ENCODE measurements around the gene ZKSCAN3. TPM values are rescaled to one million over a fixed set of nuclear protein-coding genes. Genes with fewer than 3 reads are reported as not detected.

The ZKSCAN3 gene
- total RNA-seq, 1 donor from 2014 or later, result 6.3 TPM

GRCh38 chr6:28370440-28370839 is 20.7 kb downstream of the ZKSCAN3 start:
- Histone ChIP-seq H3K4me1 (ENCODE audit: control insufficient read depth in 3 of 3, insufficient read depth in 3 of 3, low read length in 3 of 3) (no peaks in the 10 kb centered on the region), H3K9me3 (ENCODE audit: control insufficient read depth in 3 of 3, low read length in 3 of 3) (no peaks in the 10 kb centered on the region), H3K27me3 (ENCODE audit: control insufficient read depth in 3 of 3, insufficient read depth in 3 of 3, low read length in 3 of 3) (no peaks in the 10 kb centered on the region), H3K27ac (ENCODE audit: low read depth, low read length) (no peak overlapping the region), H3K9ac (ENCODE audit: low read depth in 1 of 3, low read length in 3 of 3) (no peak overlapping the region), H3K4me3 (ENCODE audit: low read length in 3 of 3) (no peak overlapping the region), H3K36me3 (ENCODE audit: control insufficient read depth in 3 of 3, insufficient read depth in 3 of 3, low read length in 3 of 3) (peaks cover 7 to 18% (median 11%) of the 10 kb centered on the region in 3 donors)

- Histone ChIP-seq H3K27ac (ENCODE audit: low read depth, low read length) (no peak overlapping the region), H3K36me3 (ENCODE audit: control insufficient read depth in 3 of 3, insufficient read depth in 3 of 3, low read length in 3 of 3) (peaks cover 0 to 10% (median 3%) of the 10 kb centered on the region in 3 donors), H3K9ac (ENCODE audit: low read depth in 1 of 3, low read length in 3 of 3) (no peak overlapping the region), H3K27me3 (ENCODE audit: control insufficient read depth in 3 of 3, insufficient read depth in 3 of 3, low read length in 3 of 3) (no peaks in the 10 kb centered on the region), H3K4me3 (ENCODE audit: low read length in 3 of 3) (no peak overlapping the region), H3K9me3 (ENCODE audit: control insufficient read depth in 3 of 3, low read length in 3 of 3) (no peaks in the 10 kb centered on the region), H3K4me1 (ENCODE audit: control insufficient read depth in 3 of 3, insufficient read depth in 3 of 3, low read length in 3 of 3) (no peaks in the 10 kb centered on the region)
These were observed 21.5 kb downstream of the ZKSCAN3 start for GRCh38 chr6:28371280-28371679.

- Histone ChIP-seq H3K36me3 (ENCODE audit: control insufficient read depth in 3 of 3, insufficient read depth in 3 of 3, low read length in 3 of 3) (peaks cover 0 to 5% (median 0%) of the 10 kb centered on the region in 3 donors), H3K9ac (ENCODE audit: low read depth in 1 of 3, low read length in 3 of 3) (no peak overlapping the region), H3K27me3 (ENCODE audit: control insufficient read depth in 3 of 3, insufficient read depth in 3 of 3, low read length in 3 of 3) (no peaks in the 10 kb centered on the region), H3K4me1 (ENCODE audit: control insufficient read depth in 3 of 3, insufficient read depth in 3 of 3, low read length in 3 of 3) (no peaks in the 10 kb centered on the region), H3K27ac (ENCODE audit: low read depth, low read length) (no peak overlapping the region), H3K4me3 (ENCODE audit: low read length in 3 of 3) (no peak overlapping the region), H3K9me3 (ENCODE audit: control insufficient read depth in 3 of 3, low read length in 3 of 3) (no peaks in the 10 kb centered on the region)
These were observed 22.1 kb downstream of the ZKSCAN3 start for GRCh38 chr6:28371706-28372451.

- Histone ChIP-seq H3K4me1 (ENCODE audit: control insufficient read depth in 3 of 3, insufficient read depth in 3 of 3, low read length in 3 of 3) (no peaks in the 10 kb centered on the region), H3K36me3 (ENCODE audit: control insufficient read depth in 3 of 3, insufficient read depth in 3 of 3, low read length in 3 of 3) (no peaks in the 10 kb centered on the region), H3K9me3 (ENCODE audit: control insufficient read depth in 3 of 3, low read length in 3 of 3) (no peaks in the 10 kb centered on the region), H3K27ac (ENCODE audit: low read depth, low read length) (no peak overlapping the region), H3K27me3 (ENCODE audit: control insufficient read depth in 3 of 3, insufficient read depth in 3 of 3, low read length in 3 of 3) (no peaks in the 10 kb centered on the region), H3K4me3 (ENCODE audit: low read length in 3 of 3) (no peak overlapping the region), H3K9ac (ENCODE audit: low read depth in 1 of 3, low read length in 3 of 3) (no peak overlapping the region)
These were observed 24.2 kb downstream of the ZKSCAN3 start for GRCh38 chr6:28373925-28374324.

- no peaks in the 10 kb centered on the region for H3K4me1 ChIP-seq (ENCODE audit: control insufficient read depth in 3 of 3, insufficient read depth in 3 of 3, low read length in 3 of 3)
- H3K9ac ChIP-seq (ENCODE audit: low read depth in 1 of 3, low read length in 3 of 3), result no peak overlapping the region
- no peaks in the 10 kb centered on the region for H3K27me3 ChIP-seq (ENCODE audit: control insufficient read depth in 3 of 3, insufficient read depth in 3 of 3, low read length in 3 of 3)
- peaks cover 0 to 5% (median 3%) of the 10 kb centered on the region in 3 donors for H3K36me3 ChIP-seq (ENCODE audit: control insufficient read depth in 3 of 3, insufficient read depth in 3 of 3, low read length in 3 of 3)
- no peak overlapping the region for H3K4me3 ChIP-seq (ENCODE audit: low read length in 3 of 3)
- H3K9me3 ChIP-seq (ENCODE audit: control insufficient read depth in 3 of 3, low read length in 3 of 3), result no peaks in the 10 kb centered on the region
- no peak overlapping the region for H3K27ac ChIP-seq (ENCODE audit: low read depth, low read length)
These were observed 28.1 kb downstream of the ZKSCAN3 start for GRCh38 chr6:28377879-28378278.

- H3K9ac ChIP-seq (ENCODE audit: low read depth in 1 of 3, low read length in 3 of 3), result no peak overlapping the region
- H3K4me3 ChIP-seq (ENCODE audit: low read length in 3 of 3), result no peak overlapping the region
- H3K36me3 ChIP-seq (ENCODE audit: control insufficient read depth in 3 of 3, insufficient read depth in 3 of 3, low read length in 3 of 3), result peaks cover 0 to 5% (median 3%) of the 10 kb centered on the region in 3 donors
- no peak overlapping the region for H3K27ac ChIP-seq (ENCODE audit: low read depth, low read length)
- H3K4me1 ChIP-seq (ENCODE audit: control insufficient read depth in 3 of 3, insufficient read depth in 3 of 3, low read length in 3 of 3), result no peaks in the 10 kb centered on the region
- no peaks in the 10 kb centered on the region for H3K27me3 ChIP-seq (ENCODE audit: control insufficient read depth in 3 of 3, insufficient read depth in 3 of 3, low read length in 3 of 3)
- H3K9me3 ChIP-seq (ENCODE audit: control insufficient read depth in 3 of 3, low read length in 3 of 3), result no peaks in the 10 kb centered on the region
These were observed 28.9 kb downstream of the ZKSCAN3 start for GRCh38 chr6:28378644-28379043.

GRCh38 chr6:28380381-28380780 is 30.6 kb downstream of the ZKSCAN3 start:
- H3K36me3 ChIP-seq (ENCODE audit: control insufficient read depth in 3 of 3, insufficient read depth in 3 of 3, low read length in 3 of 3), result peaks cover 0 to 5% (median 3%) of the 10 kb centered on the region in 3 donors
- H3K9me3 ChIP-seq (ENCODE audit: control insufficient read depth in 3 of 3, low read length in 3 of 3), result no peaks in the 10 kb centered on the region
- H3K9ac ChIP-seq (ENCODE audit: low read depth in 1 of 3, low read length in 3 of 3), result no peak overlapping the region
- H3K27me3 ChIP-seq (ENCODE audit: control insufficient read depth in 3 of 3, insufficient read depth in 3 of 3, low read length in 3 of 3), result no peaks in the 10 kb centered on the region
- H3K4me1 ChIP-seq (ENCODE audit: control insufficient read depth in 3 of 3, insufficient read depth in 3 of 3, low read length in 3 of 3), result no peaks in the 10 kb centered on the region
- no peak overlapping the region for H3K27ac ChIP-seq (ENCODE audit: low read depth, low read length)
- H3K4me3 ChIP-seq (ENCODE audit: low read length in 3 of 3), result no peak overlapping the region

- Histone ChIP-seq H3K27me3 (ENCODE audit: control insufficient read depth in 3 of 3, insufficient read depth in 3 of 3, low read length in 3 of 3) (no peaks in the 10 kb centered on the region), H3K27ac (ENCODE audit: low read depth, low read length) (peak overlapping the region; percentile 58), H3K4me1 (ENCODE audit: control insufficient read depth in 3 of 3, insufficient read depth in 3 of 3, low read length in 3 of 3) (no peaks in the 10 kb centered on the region), H3K9me3 (ENCODE audit: control insufficient read depth in 3 of 3, low read length in 3 of 3) (no peaks in the 10 kb centered on the region), H3K4me3 (ENCODE audit: low read length in 3 of 3) (peak overlapping the region; percentile 62 to 79 (median 66)), H3K9ac (ENCODE audit: low read depth in 1 of 3, low read length in 3 of 3) (peak overlapping the region; percentile 24 to 74 (median 52)), H3K36me3 (ENCODE audit: control insufficient read depth in 3 of 3, insufficient read depth in 3 of 3, low read length in 3 of 3) (peaks cover 0 to 5% (median 3%) of the 10 kb centered on the region in 3 donors)
These were observed 33.7 kb downstream of the ZKSCAN3 start for GRCh38 chr6:28383235-28384142.

GRCh38 chr6:28384143-28384533 is 34.4 kb downstream of the ZKSCAN3 start:
- H3K4me3 ChIP-seq (ENCODE audit: low read length in 3 of 3), result no peak overlapping the region
- H3K9me3 ChIP-seq (ENCODE audit: control insufficient read depth in 3 of 3, low read length in 3 of 3), result no peaks in the 10 kb centered on the region
- H3K27ac ChIP-seq (ENCODE audit: low read depth, low read length), result no peak overlapping the region
- no peaks in the 10 kb centered on the region for H3K27me3 ChIP-seq (ENCODE audit: control insufficient read depth in 3 of 3, insufficient read depth in 3 of 3, low read length in 3 of 3)
- H3K36me3 ChIP-seq (ENCODE audit: control insufficient read depth in 3 of 3, insufficient read depth in 3 of 3, low read length in 3 of 3), result peaks cover 0 to 5% (median 5%) of the 10 kb centered on the region in 3 donors
- H3K4me1 ChIP-seq (ENCODE audit: control insufficient read depth in 3 of 3, insufficient read depth in 3 of 3, low read length in 3 of 3), result no peaks in the 10 kb centered on the region
- no peak overlapping the region for H3K9ac ChIP-seq (ENCODE audit: low read depth in 1 of 3, low read length in 3 of 3)

- no peak overlapping the region for H3K4me3 ChIP-seq (ENCODE audit: low read length in 3 of 3)
- H3K27ac ChIP-seq (ENCODE audit: low read depth, low read length), result no peak overlapping the region
- no peaks in the 10 kb centered on the region for H3K9me3 ChIP-seq (ENCODE audit: control insufficient read depth in 3 of 3, low read length in 3 of 3)
- no peaks in the 10 kb centered on the region for H3K4me1 ChIP-seq (ENCODE audit: control insufficient read depth in 3 of 3, insufficient read depth in 3 of 3, low read length in 3 of 3)
- no peaks in the 10 kb centered on the region for H3K27me3 ChIP-seq (ENCODE audit: control insufficient read depth in 3 of 3, insufficient read depth in 3 of 3, low read length in 3 of 3)
- peaks cover 6 to 21% (median 7%) of the 10 kb centered on the region in 3 donors for H3K36me3 ChIP-seq (ENCODE audit: control insufficient read depth in 3 of 3, insufficient read depth in 3 of 3, low read length in 3 of 3)
- no peak overlapping the region for H3K9ac ChIP-seq (ENCODE audit: low read depth in 1 of 3, low read length in 3 of 3)
These were observed 40.9 kb downstream of the ZKSCAN3 start for GRCh38 chr6:28390688-28391087.
